Activated T-cell treated with anti-CD3 and anti-CD28 coated beads, Interleukin-2, amount 50 U/mL, for 24 hours (primary cell): ENCODE data around the gene KRT14.
A peak's percentile ranks its signal among the peaks of the same experiment; 100 is the strongest.
"Not testable (repeated sequence)": the region's sequence is repeated elsewhere in the genome, so short reads cannot be mapped to it uniquely, and the experiment has no call there.

Experiments
- DNase-seq: peaks from one replicate; pipeline ENCODE4 v3.0.0-alpha.2; 2020
- H3K27ac Mint-ChIP-seq: 2 replicates; pipeline ENCODE4 v1.8.0; 2020; ENCODE audit warnings: mild to moderate bottlenecking, mixed read lengths
- H3K27me3 Mint-ChIP-seq: 2 replicates; pipeline ENCODE4 v1.8.0; 2020; ENCODE audit warnings: mixed read lengths
- H3K36me3 Mint-ChIP-seq: 2 replicates; pipeline ENCODE4 v1.8.0; 2020; ENCODE audit warnings: low read depth, mixed read lengths
- H3K4me1 Mint-ChIP-seq: 2 replicates; pipeline ENCODE4 v1.8.0; 2020; ENCODE audit warnings: low read depth, mixed read lengths
- H3K4me3 Mint-ChIP-seq: 2 replicates; pipeline ENCODE4 v1.8.0; 2020; ENCODE audit warnings: mild to moderate bottlenecking, moderate library complexity, mixed read lengths
- H3K9me3 Mint-ChIP-seq: 2 replicates; pipeline ENCODE4 v1.8.0; 2020; ENCODE audit warnings: mixed read lengths

The KRT14 gene

DNA sequence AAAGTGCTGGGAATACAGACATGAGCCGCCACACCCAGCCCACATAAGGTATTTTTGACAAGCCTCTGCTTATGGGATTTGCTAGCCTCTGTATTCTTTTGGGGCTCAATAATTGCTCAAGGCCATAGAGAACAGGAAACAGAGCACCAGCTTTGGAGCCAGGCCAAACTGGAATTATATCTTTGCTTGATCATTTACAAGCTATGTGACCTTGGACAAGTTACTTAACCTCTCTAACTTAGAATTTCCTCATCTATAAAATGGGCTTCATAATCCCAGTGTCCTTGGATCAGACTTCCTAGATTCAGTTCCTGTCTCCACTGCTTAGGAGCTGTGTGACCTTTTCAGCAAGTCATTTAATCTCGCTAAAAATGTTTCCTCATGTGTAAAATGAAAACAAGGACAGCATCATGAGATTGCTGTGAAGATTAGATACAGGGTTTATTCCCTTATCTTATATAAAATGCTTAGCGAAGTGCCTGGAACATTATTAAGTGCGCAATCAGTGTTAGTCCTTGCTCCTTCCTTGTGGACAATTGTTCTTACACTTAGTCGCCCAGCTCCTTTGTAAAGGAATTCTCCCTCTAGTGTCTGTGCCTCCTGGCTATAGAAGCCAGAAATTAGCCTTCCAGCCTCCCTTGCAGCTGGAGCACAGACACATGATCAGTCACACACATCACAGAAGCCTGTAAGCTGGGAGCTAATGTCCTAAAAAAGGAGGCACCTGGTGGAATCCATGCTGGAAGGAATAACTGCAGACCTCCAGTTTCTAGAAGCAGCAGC is 31.4 kb downstream of the KRT14 start:
- H3K27ac Mint-ChIP-seq: no peak overlapping the region
- no peak for DNase-seq
- H3K27me3 Mint-ChIP-seq: peaks cover 63% of the 10 kb centered on the region
- H3K4me1 Mint-ChIP-seq: no peaks in the 10 kb centered on the region
- no peaks in the 10 kb centered on the region for H3K36me3 Mint-ChIP-seq
- no peaks in the 10 kb centered on the region for H3K9me3 Mint-ChIP-seq
- H3K4me3 Mint-ChIP-seq: no peak overlapping the region

DNA sequence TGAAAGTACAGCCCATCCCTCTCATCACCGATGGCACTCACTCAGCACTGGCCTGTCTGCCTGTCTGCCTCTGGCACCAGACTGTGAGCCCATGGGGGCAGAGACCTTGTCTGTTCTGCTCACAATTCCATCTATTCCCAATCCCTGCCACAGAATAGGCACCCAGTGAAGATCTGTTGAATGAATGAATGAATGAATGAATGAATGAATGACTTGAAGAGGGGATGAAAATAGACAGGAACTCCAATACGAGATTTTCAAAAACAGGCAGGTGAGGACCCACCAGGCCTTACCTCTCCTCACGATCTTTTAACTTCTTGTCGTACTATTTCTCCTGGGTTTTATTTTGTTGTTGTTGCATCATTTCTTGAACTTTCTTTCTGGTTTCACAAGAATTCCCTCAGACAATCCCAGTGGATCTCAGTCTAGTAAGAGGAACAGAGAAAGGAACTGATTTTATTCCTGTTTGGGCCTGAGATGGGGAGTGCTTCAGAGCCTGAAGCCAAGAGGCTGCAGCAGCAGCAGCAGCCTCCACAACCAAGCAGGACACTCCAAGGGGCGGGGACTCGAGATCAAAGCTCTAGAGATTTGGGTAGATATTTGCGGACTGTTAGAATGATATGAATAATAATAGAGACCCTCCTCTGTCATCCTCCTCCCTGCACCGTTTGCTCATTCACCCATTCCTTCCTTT is 32.6 kb downstream of the KRT14 start:
- Mint-ChIP-seq H3K9me3 (no peaks in the 10 kb centered on the region), H3K27me3 (peaks cover 52% of the 10 kb centered on the region), H3K36me3 (no peaks in the 10 kb centered on the region), H3K4me1 (peaks cover 5% of the 10 kb centered on the region), H3K4me3 (no peak overlapping the region), H3K27ac (no peak overlapping the region)
- no peak for DNase-seq

GRCh38 chr17:41553176-41553575 is 33.5 kb downstream of the KRT14 start:
- Mint-ChIP-seq H3K9me3 (no peaks in the 10 kb centered on the region), H3K27ac (no peak overlapping the region), H3K36me3 (no peaks in the 10 kb centered on the region), H3K4me1 (peaks cover 15% of the 10 kb centered on the region), H3K4me3 (no peak overlapping the region), H3K27me3 (peaks cover 44% of the 10 kb centered on the region)
- no peak for DNase-seq

GRCh38 chr17:41552455-41552854 is 34.2 kb downstream of the KRT14 start:
- H3K4me1 Mint-ChIP-seq: peaks cover 22% of the 10 kb centered on the region
- H3K36me3 Mint-ChIP-seq: no peaks in the 10 kb centered on the region
- no peak overlapping the region for H3K27ac Mint-ChIP-seq
- H3K4me3 Mint-ChIP-seq: no peak overlapping the region
- no peak for DNase-seq
- peaks cover 37% of the 10 kb centered on the region for H3K27me3 Mint-ChIP-seq
- no peaks in the 10 kb centered on the region for H3K9me3 Mint-ChIP-seq

- H3K27me3 Mint-ChIP-seq: peaks cover 27% of the 10 kb centered on the region
- no peaks in the 10 kb centered on the region for H3K36me3 Mint-ChIP-seq
- no peaks in the 10 kb centered on the region for H3K9me3 Mint-ChIP-seq
- peaks cover 23% of the 10 kb centered on the region for H3K4me1 Mint-ChIP-seq
- DNase-seq: no peak
- H3K4me3 Mint-ChIP-seq: no peak overlapping the region
- H3K27ac Mint-ChIP-seq: no peak overlapping the region
Measured at GRCh38 chr17:41551365-41551764, 35.3 kb downstream of the KRT14 start.

DNA sequence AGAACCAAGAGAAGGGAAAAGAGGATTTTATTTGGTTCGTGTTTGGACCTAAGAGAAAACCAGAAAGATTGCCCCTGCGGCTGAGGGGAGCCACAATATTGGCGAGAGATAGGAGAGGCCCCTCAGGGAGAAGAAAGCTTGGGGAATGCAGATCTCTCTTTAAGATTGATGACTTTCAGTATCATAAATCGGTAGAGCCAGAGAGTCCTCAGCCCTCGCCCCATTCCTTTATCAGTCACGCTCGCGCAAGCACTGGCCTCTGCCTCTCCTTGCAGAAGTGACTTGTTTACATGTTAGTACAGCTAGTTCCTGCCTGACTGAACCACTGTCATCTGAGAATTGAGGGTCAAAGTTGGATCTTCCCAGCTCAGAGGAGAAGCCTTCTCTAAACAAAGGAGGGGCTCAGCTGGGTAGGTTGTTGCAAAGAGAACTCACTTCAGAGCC is 37.1 kb downstream of the KRT14 start:
- no peak overlapping the region for H3K27ac Mint-ChIP-seq
- peaks cover 23% of the 10 kb centered on the region for H3K4me1 Mint-ChIP-seq
- H3K27me3 Mint-ChIP-seq: peaks cover 20% of the 10 kb centered on the region
- DNase-seq: no peak
- no peaks in the 10 kb centered on the region for H3K9me3 Mint-ChIP-seq
- H3K36me3 Mint-ChIP-seq: no peaks in the 10 kb centered on the region
- H3K4me3 Mint-ChIP-seq: no peak overlapping the region

DNA sequence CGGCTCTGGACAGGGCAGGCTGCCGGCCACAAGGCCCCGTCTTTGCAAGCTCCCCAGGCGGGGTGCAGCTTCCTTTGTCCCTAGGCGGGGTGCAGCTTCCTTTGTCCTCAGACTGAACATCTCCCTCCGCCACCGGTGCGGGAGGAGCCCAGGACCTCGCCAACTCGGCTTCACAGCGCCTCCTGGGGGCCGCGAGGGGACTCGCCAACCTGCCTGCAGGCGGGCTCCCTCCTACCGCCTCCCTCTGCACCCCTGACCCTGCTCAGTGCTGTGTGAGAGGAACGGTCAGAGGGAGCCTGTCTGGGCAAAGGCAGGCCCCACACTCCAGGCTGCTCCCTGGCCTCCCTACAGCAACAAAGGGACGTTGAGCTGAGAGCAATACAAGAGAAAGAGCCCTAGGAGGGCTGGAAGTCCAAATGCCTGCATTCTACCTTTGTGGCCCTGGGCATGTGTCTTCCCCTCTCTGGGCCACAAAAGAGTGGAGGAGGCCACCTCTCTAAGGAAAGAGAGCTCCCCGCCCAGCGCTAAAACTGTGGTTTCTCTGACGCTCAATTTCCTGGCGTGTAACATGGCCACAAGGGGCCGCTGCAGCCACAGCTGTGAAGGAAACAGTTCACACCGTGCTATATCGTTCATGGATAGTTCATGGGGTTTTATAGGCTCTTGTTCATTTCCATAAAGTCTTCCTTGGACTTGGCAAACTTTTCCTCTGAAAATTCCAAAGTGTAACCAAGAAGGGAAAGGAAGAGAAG is 37.7 kb downstream of the KRT14 start:
- Mint-ChIP-seq H3K27me3 (peaks cover 15% of the 10 kb centered on the region), H3K4me3 (no peak overlapping the region), H3K27ac (no peak overlapping the region), H3K4me1 (peaks cover 23% of the 10 kb centered on the region), H3K36me3 (no peaks in the 10 kb centered on the region), H3K9me3 (no peaks in the 10 kb centered on the region)
- DNase-seq: peak; percentile 85

DNA sequence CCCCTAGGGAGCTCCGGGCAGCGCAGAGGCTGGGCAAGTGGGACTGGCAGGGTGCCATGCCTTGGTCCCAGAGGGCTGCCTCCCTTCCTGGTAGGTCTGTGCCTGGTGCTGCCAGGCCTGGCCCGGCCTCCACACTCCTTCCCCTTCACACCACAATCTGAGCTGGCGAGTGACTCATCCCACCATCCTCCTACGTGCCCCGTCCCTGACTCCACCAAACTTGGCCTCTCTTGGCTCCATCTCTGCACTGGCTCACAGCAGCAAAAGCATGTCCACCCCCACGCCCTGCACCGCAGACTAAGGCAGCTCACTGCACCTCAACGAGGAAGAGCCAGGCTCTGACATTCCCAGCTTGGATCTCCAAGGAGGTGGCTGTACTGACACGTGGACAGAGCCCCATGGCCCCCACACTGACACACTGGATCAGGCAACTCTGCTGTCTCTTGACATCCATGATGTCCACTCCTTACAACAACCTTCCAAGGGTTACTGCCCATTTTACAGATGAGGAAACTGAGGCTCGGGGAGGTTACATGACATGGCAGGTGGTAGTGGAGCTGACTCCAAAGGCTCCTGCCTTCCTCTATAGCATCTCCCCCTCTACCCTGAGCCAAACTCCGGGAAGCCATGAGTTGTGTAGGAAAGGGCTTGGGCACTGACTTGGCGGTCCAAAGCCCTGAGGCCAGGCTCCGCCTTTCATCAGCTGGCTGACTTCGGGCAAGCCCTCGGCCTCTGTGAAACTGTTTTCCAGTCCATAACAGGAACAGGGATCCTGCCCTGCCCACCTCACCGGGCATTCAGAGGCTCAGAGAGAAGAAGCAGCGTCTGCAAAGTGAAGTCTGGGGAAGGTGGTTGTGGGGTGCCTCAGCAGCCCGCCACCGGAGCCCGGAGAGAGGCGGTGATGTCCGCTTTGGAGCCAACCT is 38.5 kb downstream of the KRT14 start:
- H3K4me3 Mint-ChIP-seq: no peak overlapping the region
- peak; percentile 78 for DNase-seq
- H3K9me3 Mint-ChIP-seq: no peaks in the 10 kb centered on the region
- H3K4me1 Mint-ChIP-seq: peaks cover 23% of the 10 kb centered on the region
- peak overlapping the region; percentile 3 for H3K27ac Mint-ChIP-seq
- no peaks in the 10 kb centered on the region for H3K36me3 Mint-ChIP-seq
- peaks cover 11% of the 10 kb centered on the region for H3K27me3 Mint-ChIP-seq

GRCh38 chr17:41547378-41547841 is 39.3 kb downstream of the KRT14 start:
- Mint-ChIP-seq H3K4me1 (peaks cover 23% of the 10 kb centered on the region), H3K4me3 (no peak overlapping the region), H3K27ac (no peak overlapping the region), H3K27me3 (peaks cover 5% of the 10 kb centered on the region), H3K36me3 (no peaks in the 10 kb centered on the region), H3K9me3 (no peaks in the 10 kb centered on the region)
- no peak for DNase-seq

DNA sequence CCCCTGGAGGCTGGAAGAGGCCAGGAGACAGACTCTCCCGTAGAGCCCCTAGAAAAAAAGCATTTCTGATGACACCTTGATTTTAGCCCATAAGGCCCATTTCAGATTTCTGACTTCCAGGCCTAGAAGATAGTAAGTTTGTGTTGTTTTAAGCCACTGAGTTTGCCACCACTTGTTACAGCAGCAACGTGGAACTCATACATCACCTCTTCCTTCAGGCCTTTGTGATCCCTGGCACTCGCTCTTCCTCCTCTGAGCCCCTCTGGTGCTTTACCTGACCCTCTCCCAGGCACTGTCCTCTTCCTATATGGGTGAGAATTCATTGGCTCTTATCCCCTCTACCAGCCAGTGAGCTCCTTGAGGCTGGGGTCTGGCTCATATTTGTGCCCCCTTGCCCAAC is 39.9 kb downstream of the KRT14 start:
- DNase-seq: no peak
- no peaks in the 10 kb centered on the region for H3K9me3 Mint-ChIP-seq
- no peaks in the 10 kb centered on the region for H3K36me3 Mint-ChIP-seq
- H3K4me1 Mint-ChIP-seq: peaks cover 23% of the 10 kb centered on the region
- H3K4me3 Mint-ChIP-seq: no peak overlapping the region
- H3K27me3 Mint-ChIP-seq: peaks cover 1% of the 10 kb centered on the region
- H3K27ac Mint-ChIP-seq: no peak overlapping the region

DNA sequence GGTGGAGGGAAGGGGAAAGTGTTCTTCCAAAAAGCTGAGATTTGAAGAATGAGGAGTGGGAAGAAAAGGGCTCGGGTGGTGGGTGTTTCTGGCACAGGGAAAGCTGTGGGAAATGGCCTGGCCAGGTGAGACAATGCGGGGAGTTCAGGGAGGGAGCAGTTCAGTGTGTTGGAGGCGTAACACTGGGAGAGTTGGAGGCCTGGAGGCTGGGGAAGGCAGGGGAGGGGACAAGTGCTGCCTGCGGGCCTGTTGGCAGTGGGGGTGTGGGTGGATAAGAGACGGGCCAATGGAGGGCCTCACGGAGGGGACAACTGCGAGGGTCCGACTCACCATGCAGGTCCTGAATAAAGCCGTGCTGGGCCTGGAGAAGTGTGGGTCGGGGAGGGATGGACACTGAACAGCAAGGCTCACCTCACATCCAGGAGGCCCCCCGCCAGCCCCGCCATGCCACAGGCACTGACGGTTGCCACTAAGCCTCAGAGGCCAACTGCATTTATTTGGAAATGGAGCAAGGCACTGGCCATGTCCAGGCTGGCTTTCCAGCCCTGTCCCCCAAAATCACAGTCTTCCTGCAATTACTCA is 40.8 kb downstream of the KRT14 start:
- Mint-ChIP-seq H3K36me3 (no peaks in the 10 kb centered on the region), H3K9me3 (no peaks in the 10 kb centered on the region), H3K4me1 (peaks cover 23% of the 10 kb centered on the region), H3K4me3 (no peak overlapping the region), H3K27ac (no peak overlapping the region), H3K27me3 (no peaks in the 10 kb centered on the region)
- DNase-seq: no peak

- H3K36me3 Mint-ChIP-seq: no peaks in the 10 kb centered on the region
- no peaks in the 10 kb centered on the region for H3K27me3 Mint-ChIP-seq
- peaks cover 23% of the 10 kb centered on the region for H3K4me1 Mint-ChIP-seq
- no peaks in the 10 kb centered on the region for H3K9me3 Mint-ChIP-seq
- no peak for DNase-seq
- H3K27ac Mint-ChIP-seq: no peak overlapping the region
- no peak overlapping the region for H3K4me3 Mint-ChIP-seq
Measured at GRCh38 chr17:41544935-41545334, 41.8 kb downstream of the KRT14 start.

- no peaks in the 10 kb centered on the region for H3K9me3 Mint-ChIP-seq
- peaks cover 22% of the 10 kb centered on the region for H3K4me1 Mint-ChIP-seq
- H3K4me3 Mint-ChIP-seq: no peak overlapping the region
- H3K36me3 Mint-ChIP-seq: no peaks in the 10 kb centered on the region
- H3K27ac Mint-ChIP-seq: no peak overlapping the region
- H3K27me3 Mint-ChIP-seq: no peaks in the 10 kb centered on the region
- DNase-seq: no peak
Measured at GRCh38 chr17:41544491-41544892, 42.2 kb downstream of the KRT14 start.

GRCh38 chr17:41542786-41543185 is 43.9 kb downstream of the KRT14 start:
- not testable (repeated sequence) for H3K4me1 Mint-ChIP-seq, H3K27me3 Mint-ChIP-seq, H3K9me3 Mint-ChIP-seq, H3K27ac Mint-ChIP-seq, H3K36me3 Mint-ChIP-seq, DNase-seq, H3K4me3 Mint-ChIP-seq
